ENCODE measurements around the gene RDX.

DNA sequence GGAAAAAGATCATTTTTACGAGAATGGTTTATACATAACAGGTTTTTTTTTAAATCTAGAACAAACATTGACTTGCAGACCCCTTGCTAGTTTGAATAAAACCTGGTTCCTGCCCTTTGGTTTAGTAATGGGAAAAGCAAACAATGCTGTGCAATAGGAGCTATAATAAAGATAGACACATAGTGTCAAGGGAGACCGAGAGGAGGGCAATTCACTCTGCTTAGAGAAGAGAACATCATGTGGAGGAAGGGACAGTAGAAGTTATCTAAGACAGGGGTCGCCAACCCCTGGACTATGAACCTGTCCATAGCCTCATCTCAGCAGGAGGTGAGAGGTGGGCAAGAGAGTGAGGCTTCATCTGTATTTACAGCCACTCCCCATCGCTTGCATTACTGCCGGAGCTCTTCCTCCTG, 7.0 kb upstream of the RDX start:
- TF ChIP-seq CTCF (IDR thresholded peaks at IDR 0.05; ENCODE audit: insufficient read depth, low read length, poor library complexity, severe bottlenecking) (no peak), EZH2phosphoT487 (conservative IDR thresholded peaks at IDR 0.05; ENCODE audit: low read length) (no peak)

Measured in SU-DHL-6 (cell line).